ENCODE data around the gene DYNLRB2. TPM values are rescaled to one million over a fixed set of nuclear protein-coding genes. Genes with fewer than 3 reads are reported as not detected.

DYNLRB2 gene
- total RNA-seq, 1 experiment from 2014 or later: not detected

DNA sequence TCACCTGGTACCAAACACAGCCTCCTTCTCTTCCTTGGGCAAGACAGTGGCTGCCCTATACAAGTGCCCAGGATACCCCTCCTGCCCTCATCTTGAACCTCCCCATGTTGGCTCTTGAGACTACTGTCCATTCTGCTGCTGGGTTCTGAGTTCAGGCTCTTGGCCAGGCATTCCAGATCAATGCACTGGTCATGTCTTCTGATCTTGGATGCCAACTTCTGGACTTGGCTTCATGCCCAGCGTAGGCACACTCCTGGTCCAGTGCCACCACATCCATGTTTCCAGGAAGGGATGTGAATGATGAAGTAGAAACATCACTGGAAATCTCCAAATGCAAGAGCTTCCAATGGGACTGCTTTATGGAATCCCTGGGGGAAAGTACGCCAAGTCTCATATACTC is 51.5 kb downstream of the DYNLRB2 start:
- no peak for DNase-seq (ENCODE audit: low read depth in 1 of 2, low spot score in 2 of 2)
- Histone ChIP-seq H3K4me3 (no peak overlapping the region), H3K4me1 (replicated peaks) (no peaks in the 10 kb centered on the region)

DNA sequence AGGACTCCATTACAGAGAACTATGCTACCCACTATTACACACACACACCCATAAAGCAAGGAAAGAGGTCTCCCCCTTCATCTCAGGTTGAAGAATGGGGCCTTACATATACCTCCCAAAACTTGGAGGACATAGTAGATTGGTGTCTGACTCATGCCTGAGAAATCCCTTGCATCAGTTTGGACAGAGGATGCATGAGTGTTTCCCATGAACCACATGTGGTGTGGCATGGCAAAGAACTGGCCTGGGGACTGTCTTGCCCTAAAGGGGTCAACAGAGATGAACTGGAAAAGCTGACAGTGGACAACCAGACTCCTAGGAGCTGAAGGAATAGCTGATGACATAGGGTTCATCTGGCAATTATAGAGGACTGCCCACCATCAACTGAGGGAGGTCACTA is 54.0 kb downstream of the DYNLRB2 start:
- no peak for DNase-seq (ENCODE audit: low read depth in 1 of 2, low spot score in 2 of 2)
- Histone ChIP-seq H3K27me3 (replicated peaks) (no peaks in the 10 kb centered on the region), H3K36me3 (no peaks in the 10 kb centered on the region), H3K9me3 (replicated peaks) (no peaks in the 10 kb centered on the region; the same call in none of the 2 replicates), H3K4me1 (replicated peaks) (no peaks in the 10 kb centered on the region), H3K4me3 (no peak overlapping the region), H3K27ac (no peak overlapping the region)

More for the DNA sequence above, 51.5 kb downstream of the DYNLRB2 start:
- Histone ChIP-seq H3K9me3 (replicated peaks) (no peaks in the 10 kb centered on the region; the same call in 1 of the 2 replicates), H3K27ac (no peak overlapping the region), H3K36me3 (no peaks in the 10 kb centered on the region), H3K27me3 (replicated peaks) (no peaks in the 10 kb centered on the region)

DNA sequence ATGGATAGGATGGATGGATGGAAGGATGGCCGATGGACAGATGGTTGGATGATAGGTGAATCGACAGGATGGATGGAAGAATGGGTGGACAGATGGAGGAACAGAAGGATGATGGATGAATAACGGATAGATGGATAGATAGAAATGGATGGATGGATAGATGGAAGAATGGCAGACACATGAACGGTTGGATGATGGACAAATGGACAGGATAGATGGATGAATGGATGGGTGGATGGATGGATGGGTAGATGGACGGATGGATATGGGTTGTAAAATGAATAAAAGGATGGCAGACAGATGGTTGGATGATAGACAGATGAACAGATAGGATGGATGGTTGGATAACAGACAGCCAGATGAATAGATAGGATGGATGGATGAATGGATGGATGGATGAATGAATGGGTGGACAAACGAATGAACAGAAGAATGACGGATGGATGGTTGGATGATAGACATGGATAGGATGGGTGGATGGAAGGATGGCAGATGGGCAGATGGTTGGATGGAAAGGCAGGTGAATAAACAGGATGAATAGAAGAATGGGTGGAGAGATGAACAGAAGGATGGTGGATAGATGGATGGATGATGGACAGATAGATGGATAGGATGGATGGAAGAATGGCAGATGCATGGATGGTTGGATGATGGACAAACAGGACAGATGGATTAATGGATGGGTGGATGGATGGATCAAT is 55.9 kb downstream of the DYNLRB2 start:
- H3K27me3 ChIP-seq (replicated peaks): no peaks in the 10 kb centered on the region
- no peaks in the 10 kb centered on the region for H3K4me1 ChIP-seq (replicated peaks)
- H3K4me3 ChIP-seq: no peak overlapping the region
- H3K27ac ChIP-seq: no peak overlapping the region
- no peaks in the 10 kb centered on the region for H3K36me3 ChIP-seq
- H3K9me3 ChIP-seq (replicated peaks): no peaks in the 10 kb centered on the region; the same call in none of the 2 replicates
- no peak for DNase-seq (ENCODE audit: low read depth in 1 of 2, low spot score in 2 of 2)

DNA sequence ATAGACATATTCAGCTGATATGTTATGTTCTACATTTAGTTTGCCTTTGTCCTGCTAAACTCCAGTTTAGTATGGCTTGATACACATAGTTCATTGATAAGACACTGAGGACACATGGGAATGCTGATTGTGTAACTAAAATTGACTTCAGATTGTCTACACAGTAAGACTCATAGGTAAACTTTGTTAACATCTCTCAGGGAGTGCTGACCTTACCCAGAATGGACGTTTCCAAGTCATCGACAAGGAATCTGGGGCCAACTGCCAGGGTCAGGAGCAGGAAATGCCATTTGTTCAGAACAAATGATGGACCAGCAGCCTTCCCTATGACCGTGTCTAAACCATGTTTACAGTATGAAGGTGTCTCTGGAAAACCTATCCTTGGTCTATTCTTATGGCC is 58.7 kb downstream of the DYNLRB2 start:
- no peaks in the 10 kb centered on the region for H3K27me3 ChIP-seq (replicated peaks)
- no peaks in the 10 kb centered on the region for H3K36me3 ChIP-seq
- H3K4me1 ChIP-seq (replicated peaks): no peaks in the 10 kb centered on the region
- no peak for DNase-seq (ENCODE audit: low read depth in 1 of 2, low spot score in 2 of 2)
- H3K9me3 ChIP-seq (replicated peaks): no peaks in the 10 kb centered on the region; the same call in none of the 2 replicates
- no peak overlapping the region for H3K4me3 ChIP-seq
- H3K27ac ChIP-seq: no peak overlapping the region
